RPMI8226 (cell line): ENCODE data around the gene PSMD4.
"Not testable (repeated sequence)": the region's sequence is repeated elsewhere in the genome, so short reads cannot be mapped to it uniquely, and the experiment has no call there.

ENCODE experiments used
- DNase-seq: peaks from one replicate; pipeline ENCODE4 v3.0.0-alpha.2; 2015

PSMD4 gene

GRCh38 chr1:151254217-151255213 lies at the start of gene PSMD4:
PSMD4 (plus strand) TSS chr1:151254734; CDS start chr1:151254783, 49 bp downstream.
- peak; percentile 99 for DNase-seq

GRCh38 chr1:151205381-151205965 lies 49.1 kb upstream of the PSMD4 start:
- not testable (repeated sequence) for DNase-seq

DNA sequence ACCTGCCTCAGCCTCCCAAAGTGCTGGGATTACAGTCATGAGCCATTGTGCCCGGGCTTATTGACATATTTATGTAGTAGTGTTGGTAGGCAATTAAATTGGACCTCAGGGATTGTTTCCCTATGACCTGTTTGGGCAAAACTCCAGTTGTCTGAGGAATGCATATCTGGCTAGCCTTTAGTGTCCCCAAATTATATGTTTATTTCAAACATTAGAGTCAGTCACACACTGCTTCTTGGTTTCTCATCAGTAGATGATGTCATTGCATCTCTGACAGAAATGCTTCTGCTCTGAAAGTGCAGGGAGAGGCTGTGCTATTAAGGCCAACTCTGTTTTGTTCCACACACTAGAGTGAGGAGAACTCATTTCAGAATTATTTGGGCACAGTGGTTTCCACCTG lies 43.7 kb upstream of the PSMD4 start:
- no peak for DNase-seq

- DNase-seq, result no peak
Measured at GRCh38 chr1:151211972-151212705, 42.4 kb upstream of the PSMD4 start.

DNA sequence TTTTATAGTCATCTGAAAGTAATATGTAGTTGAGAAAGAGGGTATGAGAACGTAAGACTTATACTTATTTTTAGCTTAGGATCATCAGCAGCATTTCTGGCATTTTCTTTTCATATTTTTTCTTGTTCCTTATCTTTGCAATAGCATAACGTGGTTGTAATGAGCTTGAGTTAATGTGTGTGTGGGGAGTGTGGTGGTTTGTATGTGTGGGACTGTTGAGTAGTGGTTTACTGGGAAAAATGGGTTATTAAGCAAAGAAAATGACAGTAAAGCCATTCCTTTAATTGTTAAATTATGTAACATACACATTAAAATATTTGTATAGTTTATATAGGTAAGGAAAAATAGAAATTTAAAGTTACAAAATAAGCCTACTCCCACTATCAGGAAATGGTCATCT lies 41.0 kb upstream of the PSMD4 start:
- no peak for DNase-seq

DNA sequence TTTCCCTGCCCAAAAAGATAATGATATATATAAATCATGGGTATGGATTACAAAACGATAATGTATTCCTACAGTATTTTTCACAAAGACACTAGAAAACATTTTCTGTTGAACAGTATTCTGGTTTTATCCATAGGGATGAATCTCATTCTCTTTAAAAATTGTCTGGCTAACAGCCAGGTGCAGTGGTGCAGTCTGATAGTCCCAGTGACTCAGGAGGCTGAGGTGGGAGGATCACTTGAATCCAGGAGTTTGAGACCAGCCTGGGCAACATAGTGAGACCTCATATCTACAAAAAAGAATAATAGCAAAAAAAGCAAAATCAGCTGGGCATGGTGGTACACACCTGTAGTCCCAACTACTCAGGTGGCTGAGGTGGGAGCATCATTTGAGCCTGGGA lies 32.9 kb upstream of the PSMD4 start:
- no peak for DNase-seq

- no peak for DNase-seq
Measured at GRCh38 chr1:151222130-151222529, 32.4 kb upstream of the PSMD4 start.

DNA sequence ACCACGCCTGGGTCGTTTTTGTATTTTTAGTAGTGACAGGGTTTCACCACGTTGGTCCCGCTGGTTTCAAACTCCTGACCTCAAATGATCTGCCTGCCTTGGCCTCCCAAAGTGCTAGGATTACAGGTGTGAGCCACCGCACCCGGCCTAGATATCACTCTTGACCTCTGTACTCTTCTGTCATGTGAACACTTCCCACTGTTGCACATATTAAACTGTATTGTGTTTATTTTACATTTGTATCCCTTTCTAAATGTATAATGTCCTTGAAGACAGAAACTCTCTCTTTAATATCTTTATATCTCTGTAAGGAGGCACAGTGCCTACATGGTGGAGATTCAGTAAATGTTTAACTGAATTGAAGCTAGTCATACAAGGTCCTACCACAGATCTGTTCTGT lies 19.3 kb upstream of the PSMD4 start:
- no peak for DNase-seq

DNA sequence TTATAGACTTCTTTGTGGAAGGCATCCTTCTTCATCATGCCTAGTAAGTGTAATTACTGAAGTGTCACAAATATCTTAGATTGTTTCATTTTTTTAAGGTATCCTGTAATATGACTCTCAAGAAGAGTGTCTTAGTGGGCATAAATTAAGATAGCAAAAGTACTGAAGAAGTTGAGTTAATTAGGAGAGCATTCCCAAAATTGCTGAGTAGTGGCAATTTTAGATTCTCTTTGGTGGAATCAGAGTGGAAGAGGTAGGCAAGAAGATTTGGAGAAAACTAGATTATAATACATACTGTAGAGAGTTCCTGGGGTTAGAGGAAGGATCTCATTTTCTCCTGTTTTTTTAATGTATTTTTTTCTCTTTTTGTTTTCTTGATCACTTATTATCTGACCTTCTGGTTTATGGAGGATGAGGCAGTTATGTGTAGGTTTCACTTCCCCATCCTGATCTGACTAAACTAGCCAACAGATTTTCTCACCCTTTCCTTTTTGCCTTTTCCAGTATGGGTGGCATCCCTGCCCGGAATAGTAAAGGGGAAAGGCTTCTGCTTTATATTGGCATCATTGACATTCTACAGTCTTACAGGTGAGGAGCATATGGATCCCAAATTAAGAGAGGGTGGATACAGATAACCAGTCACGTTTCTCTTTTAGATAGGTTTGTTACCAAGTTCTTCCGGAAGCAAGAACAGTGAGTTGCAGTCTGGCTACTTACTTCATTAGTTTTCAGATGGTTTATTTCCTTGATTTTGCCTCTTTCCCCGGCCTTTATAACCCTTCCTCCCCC lies 16.7 kb upstream of the PSMD4 start:
- peak; percentile 21 for DNase-seq

DNA sequence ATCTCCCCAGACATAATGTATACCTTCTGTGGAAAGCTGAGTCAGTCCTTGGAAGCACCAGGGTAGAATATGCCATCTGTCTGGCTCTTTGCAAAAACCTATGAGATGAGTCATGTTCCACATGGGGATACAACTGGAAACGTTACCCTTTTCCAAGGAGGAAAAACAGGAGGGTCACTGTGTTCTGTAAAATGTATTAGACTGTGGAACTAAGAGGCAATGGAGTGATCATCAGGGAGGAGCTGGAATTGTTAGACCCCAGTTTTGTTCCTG lies 16.1 kb upstream of the PSMD4 start:
- DNase-seq, result no peak

DNA sequence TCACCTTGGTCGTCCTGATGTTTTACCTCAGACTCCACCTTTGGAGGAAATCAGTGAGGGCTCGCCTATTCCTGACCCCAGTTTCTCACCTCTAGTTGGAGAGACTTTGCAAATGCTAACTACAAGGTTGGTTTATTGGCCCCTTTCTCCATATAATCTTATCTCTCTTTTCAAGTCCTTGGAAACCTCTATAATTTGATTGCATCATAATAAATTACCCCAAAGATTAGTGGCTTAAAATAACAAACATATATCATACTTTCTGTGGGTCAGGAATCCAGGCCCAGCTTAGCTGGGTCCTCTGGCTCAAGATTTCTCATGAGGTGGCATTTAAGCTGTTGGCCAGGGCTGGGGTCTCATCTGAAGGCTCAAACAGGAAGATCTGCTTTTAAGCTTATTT lies 12.1 kb upstream of the PSMD4 start:
- no peak for DNase-seq

- DNase-seq, result no peak
Measured at GRCh38 chr1:151243683-151244216, 10.8 kb upstream of the PSMD4 start.

- no peak for DNase-seq
Measured at GRCh38 chr1:151246786-151247185, 7.7 kb upstream of the PSMD4 start.

GRCh38 chr1:151251656-151252470 lies 2.7 kb upstream of the PSMD4 start:
- DNase-seq, result peak; percentile 88

GRCh38 chr1:151255381-151255780 lies 847 bp downstream of the PSMD4 start:
- no peak for DNase-seq

DNA sequence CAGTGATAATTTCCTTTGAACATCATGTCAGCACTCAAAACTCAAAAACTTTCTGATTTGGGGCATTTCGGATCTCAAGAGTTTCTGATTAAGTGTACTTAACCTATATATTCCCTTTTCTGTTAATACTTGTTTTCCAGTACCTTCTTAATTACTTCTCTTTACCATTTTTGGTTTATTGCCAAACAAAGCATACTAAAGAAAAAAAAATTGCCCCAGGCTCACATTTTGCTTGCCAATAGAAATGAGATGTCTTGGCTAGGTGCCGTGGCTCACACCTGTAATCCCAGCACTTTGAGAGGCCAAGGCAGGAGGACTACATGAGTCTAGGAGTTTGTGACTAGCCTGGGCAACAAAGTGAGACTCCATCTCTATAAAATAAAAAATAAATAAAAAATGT lies 4.8 kb downstream of the PSMD4 start:
- no peak for DNase-seq

- no peak for DNase-seq
Measured at GRCh38 chr1:151265446-151266236, 11.1 kb downstream of the PSMD4 start.

DNA sequence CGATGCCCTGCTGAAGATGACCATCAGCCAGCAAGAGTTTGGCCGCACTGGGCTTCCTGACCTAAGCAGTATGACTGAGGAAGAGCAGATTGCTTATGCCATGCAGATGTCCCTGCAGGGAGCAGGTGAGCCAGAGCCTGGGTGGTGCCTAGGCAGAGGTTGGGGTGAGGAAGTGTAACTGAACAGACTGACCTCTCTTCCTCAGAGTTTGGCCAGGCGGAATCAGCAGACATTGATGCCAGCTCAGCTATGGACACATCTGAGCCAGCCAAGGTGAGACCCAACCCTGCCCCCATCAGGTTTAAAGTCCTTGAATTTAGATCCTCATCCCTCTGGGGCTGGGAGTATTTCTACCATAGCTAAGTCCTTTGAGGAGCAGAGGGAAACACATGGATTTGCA lies 11.8 kb downstream of the PSMD4 start:
- DNase-seq, result no peak

DNA sequence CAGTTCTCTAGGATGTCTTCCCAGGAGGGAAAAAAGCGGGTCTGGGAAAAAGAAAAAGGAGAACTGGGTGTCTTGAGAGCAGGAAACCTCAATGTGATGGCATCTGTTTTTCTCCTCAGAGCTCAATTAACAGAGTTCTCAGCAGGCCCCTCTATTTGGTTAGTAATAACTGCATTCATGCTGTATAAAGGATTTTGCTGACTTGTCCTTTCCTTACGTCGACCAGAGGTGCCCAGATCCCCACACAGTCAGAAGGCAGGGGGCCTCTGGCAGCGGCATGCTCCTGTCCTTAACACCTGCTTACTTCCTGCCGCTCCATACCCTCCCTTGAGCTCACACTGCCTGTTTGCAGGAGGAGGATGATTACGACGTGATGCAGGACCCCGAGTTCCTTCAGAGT lies 12.3 kb downstream of the PSMD4 start:
- DNase-seq, result no peak

- no peak for DNase-seq
Measured at GRCh38 chr1:151267760-151268159, 13.2 kb downstream of the PSMD4 start.

- DNase-seq, result no peak
Measured at GRCh38 chr1:151273924-151274466, 19.5 kb downstream of the PSMD4 start.
